ENCODE results near the gene MSANTD1. TPM values are rescaled to one million over a fixed set of nuclear protein-coding genes. Genes with fewer than 3 reads are reported as not detected.

The MSANTD1 gene
- total and polyA plus RNA-seq, 2 of the 8 experiments (the other 6 are each of a cell fraction or from before 2014, with no cell fraction given) = 0.23 to 0.45 TPM

DNA sequence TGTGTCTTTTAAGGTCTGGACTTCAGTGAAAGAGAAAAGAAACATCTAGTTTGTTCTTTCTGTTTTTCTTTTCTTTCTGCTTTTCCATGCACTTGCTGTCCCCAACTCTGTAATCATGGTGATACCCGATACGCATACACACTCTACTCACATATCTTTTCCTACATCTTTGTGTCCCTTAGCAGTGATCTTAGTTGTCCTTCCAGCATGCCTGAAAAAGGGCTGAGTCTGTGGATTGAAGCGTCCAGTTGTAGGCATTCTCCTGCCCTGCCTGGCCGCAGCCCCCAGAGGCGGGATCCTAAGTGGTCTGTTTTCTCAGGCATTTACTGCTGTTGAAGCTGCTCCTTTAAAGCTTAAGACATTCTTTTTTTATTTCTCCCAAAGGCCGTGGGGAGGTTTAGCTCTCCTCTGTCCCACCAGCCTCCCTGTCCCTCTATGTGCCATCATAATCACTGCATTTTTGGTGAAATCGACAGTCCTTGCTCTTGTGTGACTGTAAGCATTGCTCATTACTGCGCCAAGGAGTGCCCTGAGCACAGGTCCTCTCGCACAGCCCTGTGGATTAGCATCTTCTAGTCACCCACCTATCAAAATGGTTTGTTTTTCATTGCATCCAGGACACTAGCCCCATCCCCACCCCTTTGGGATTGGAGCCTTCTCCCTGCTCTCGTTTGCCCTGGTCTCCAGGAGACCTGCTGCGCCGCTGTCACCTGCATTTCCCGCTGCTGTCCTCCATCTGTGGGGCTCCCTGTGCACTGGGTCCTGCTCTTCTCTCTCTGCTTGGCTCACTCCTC lies 48.3 kb downstream of the MSANTD1 start (continued):
- TF ChIP-seq JUN (IDR thresholded peaks at IDR 0.05; ENCODE audit: low read depth, low read length) = no peak
- TF ChIP-seq, protein P1, sequence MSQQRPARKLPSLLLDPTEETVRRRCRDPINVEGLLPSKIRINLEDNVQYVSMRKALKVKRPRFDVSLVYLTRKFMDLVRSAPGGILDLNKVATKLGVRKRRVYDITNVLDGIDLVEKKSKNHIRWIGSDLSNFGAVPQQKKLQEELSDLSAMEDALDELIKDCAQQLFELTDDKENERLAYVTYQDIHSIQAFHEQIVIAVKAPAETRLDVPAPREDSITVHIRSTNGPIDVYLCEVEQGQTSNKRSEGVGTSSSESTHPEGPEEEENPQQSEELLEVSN (IDR thresholded peaks at IDR 0.05) = no peak
- no peak for TF ChIP-seq BRCA1 (IDR thresholded peaks at IDR 0.05; ENCODE audit: low read depth, low read length)
- TF ChIP-seq RFX5 (IDR thresholded peaks at IDR 0.05; ENCODE audit: borderline replicate concordance, low read depth, low read length) = no peak
- no peak for TF ChIP-seq RBBP5 (IDR thresholded peaks at IDR 0.05; ENCODE audit: borderline replicate concordance, low read depth, low read length)
- no peak for TF ChIP-seq BCL11A (IDR thresholded peaks at IDR 0.05; ENCODE audit: low read depth in 2 of 2, low read length in 2 of 2)

Measured in H1 (cell line).